GM23338 (cell line): ENCODE results near the gene SOX2. TPM values are rescaled to one million over a fixed set of nuclear protein-coding genes. Genes with fewer than 3 reads are reported as not detected.
A peak's percentile ranks its signal among the peaks of the same experiment; 100 is the strongest.

Experiments
- ATAC-seq: fragments of 200-7000 bp; cut with Tn5 transposase; 3 replicates; pipeline ENCODE4 v1.9.1; 2020
- DNase-seq: peaks from one replicate; pipeline ENCODE4 v3.0.0-alpha.2; 2015; ENCODE audit warnings: low spot score
- H2AFZ ChIP-seq: fragments of 200-600 bp; sonication (generic); 2 replicates; pipeline ENCODE4 v1.8.0; 2016; ENCODE audit warnings: antibody characterized with exemption, mild to moderate bottlenecking, moderate library complexity
- H3F3A ChIP-seq: fragments of 200-600 bp; sonication (generic); replicated peaks from 2 replicates; pipeline ENCODE4 v1.8.0; 2017; ENCODE audit warnings: antibody characterized with exemption, mixed run types, low read depth
- H3K27ac ChIP-seq: fragments of 200-600 bp; sonication (generic); 2 replicates; pipeline ENCODE4 v1.6.1; 2016; ENCODE audit warnings: low read depth
- H3K27me3 ChIP-seq: fragments of 200-600 bp; sonication (generic); 2 replicates; pipeline ENCODE4 v1.8.0; 2016; ENCODE audit warnings: mild to moderate bottlenecking, mixed run types, moderate library complexity; ENCODE audit not compliant: insufficient read depth
- H3K36me3 ChIP-seq: fragments of 200-600 bp; sonication (generic); 2 replicates; pipeline ENCODE4 v1.8.0; 2016; ENCODE audit warnings: mild to moderate bottlenecking; ENCODE audit not compliant: insufficient read depth
- H3K4me1 ChIP-seq: fragments of 200-600 bp; sonication (generic); 2 replicates; pipeline ENCODE4 v1.8.0; 2016; ENCODE audit warnings: mild to moderate bottlenecking, moderate library complexity; ENCODE audit not compliant: insufficient read depth
- H3K4me2 ChIP-seq: fragments of 200-600 bp; sonication (generic); 2 replicates; pipeline ENCODE4 v1.7.1; 2017; ENCODE audit warnings: mixed run types
- H3K4me3 ChIP-seq: fragments of 200-600 bp; sonication (generic); 2 replicates; pipeline ENCODE4 v1.6.1; 2016; ENCODE audit warnings: mixed run types
- H3K79me2 ChIP-seq: fragments of 200-600 bp; sonication (generic); replicated peaks from 2 replicates; pipeline ENCODE4 v1.8.0; 2017; ENCODE audit warnings: mild to moderate bottlenecking; ENCODE audit not compliant: insufficient read depth
- H3K9me2 ChIP-seq: fragments of 200-600 bp; sonication (generic); 2 replicates; pipeline ENCODE4 v1.8.0; 2017; ENCODE audit not compliant: insufficient read depth
- H4K20me1 ChIP-seq: fragments of 200-600 bp; sonication (generic); replicated peaks from 2 replicates; pipeline ENCODE4 v1.8.0; 2017; ENCODE audit warnings: mild to moderate bottlenecking; ENCODE audit not compliant: insufficient read depth
- H3K27ac Mint-ChIP-seq: 2 replicates; pipeline ENCODE4 v1.8.0; 2020; ENCODE audit warnings: inconsistent platforms, mild to moderate bottlenecking, moderate library complexity, mixed read lengths
- H3K27me3 Mint-ChIP-seq: 3 replicates; pipeline ENCODE4 v1.8.0; 2022; ENCODE audit warnings: low read depth, mild to moderate bottlenecking, moderate library complexity, mixed read lengths, inconsistent platforms; ENCODE audit not compliant: insufficient read depth, poor library complexity
- H3K36me3 Mint-ChIP-seq: 3 replicates; pipeline ENCODE4 v1.8.0; 2021; ENCODE audit warnings: low read depth, mild to moderate bottlenecking, inconsistent platforms, moderate library complexity, mixed read lengths
- H3K4me1 Mint-ChIP-seq: 3 replicates; pipeline ENCODE4 v1.8.0; 2020; ENCODE audit warnings: mild to moderate bottlenecking, inconsistent platforms, mixed read lengths
- H3K4me3 Mint-ChIP-seq: 3 replicates; pipeline ENCODE4 v1.8.0; 2021; ENCODE audit warnings: moderate library complexity, mild to moderate bottlenecking, inconsistent platforms, mixed read lengths
- H3K9me3 Mint-ChIP-seq: 3 replicates; pipeline ENCODE4 v1.8.0; 2020; ENCODE audit warnings: moderate library complexity, mild to moderate bottlenecking, inconsistent platforms, mixed read lengths
- EZH2 ChIP-seq: fragments of 200-600 bp; sonication (generic); IDR thresholded peaks from one replicate; pipeline ENCODE4 v1.8.0; 2017; ENCODE audit warnings: antibody characterized with exemption, mild to moderate bottlenecking, low read depth; ENCODE audit not compliant: unreplicated experiment
- JUNB ChIP-seq: IDR thresholded peaks from one replicate; pipeline ENCODE4 v1.6.1; 2016; ENCODE audit warnings: antibody characterized with exemption; ENCODE audit not compliant: unreplicated experiment
- POLR2AphosphoS5 ChIP-seq: IDR thresholded peaks from 2 replicates; pipeline ENCODE4 v1.6.1; 2016; ENCODE audit warnings: antibody characterized with exemption, low read depth
- REST ChIP-seq: IDR thresholded peaks from one replicate; pipeline ENCODE4 v1.6.1; 2018; ENCODE audit warnings: antibody characterized with exemption; ENCODE audit not compliant: unreplicated experiment
- ZNF114 ChIP-seq: fragments of 250-450 bp; sonication (Bioruptor Pico); IDR thresholded peaks from 2 replicates; pipeline ENCODE4 v1.5.0; 2020; ENCODE audit warnings: mild to moderate bottlenecking, moderate library complexity
- ZNF331 ChIP-seq: fragments of 250-450 bp; sonication (Bioruptor Pico); IDR thresholded peaks from 2 replicates; pipeline ENCODE4 v1.5.0; 2020; ENCODE audit warnings: low read depth, mild to moderate bottlenecking, moderate library complexity
- polyA plus RNA-seq: library from polyadenylated mRNA; unstranded; fragments of >200 nt; fragmentation: Nextera tagmentation; extraction: Ambion mirVana; gene quantifications from 2 replicates; pipeline ENCODE4 v1.2.1, GENCODE V29; 2016
- total RNA-seq: library from RNA; depleted of rRNA; stranded (reverse); fragments of >200 nt; shearing (Covaris generic); gene quantifications from 2 replicates; pipeline ENCODE4 v1.2.3, GENCODE V29; 2014
- TF ChIP-seq, protein P1 (sequence below): fragments of 250-450 bp; sonication (Bioruptor Pico); IDR thresholded peaks from 2 replicates; pipeline ENCODE4 v1.5.0; 2020; ENCODE audit warnings: mild to moderate bottlenecking, moderate library complexity
- TF ChIP-seq, protein P2 (sequence below): IDR thresholded peaks from 2 replicates; pipeline ENCODE4 v1.6.1; 2016; ENCODE audit warnings: antibody characterized with exemption

The SOX2 gene
- total and polyA plus RNA-seq, 2 experiments from 2014 or later: 105 to 228 TPM

DNA sequence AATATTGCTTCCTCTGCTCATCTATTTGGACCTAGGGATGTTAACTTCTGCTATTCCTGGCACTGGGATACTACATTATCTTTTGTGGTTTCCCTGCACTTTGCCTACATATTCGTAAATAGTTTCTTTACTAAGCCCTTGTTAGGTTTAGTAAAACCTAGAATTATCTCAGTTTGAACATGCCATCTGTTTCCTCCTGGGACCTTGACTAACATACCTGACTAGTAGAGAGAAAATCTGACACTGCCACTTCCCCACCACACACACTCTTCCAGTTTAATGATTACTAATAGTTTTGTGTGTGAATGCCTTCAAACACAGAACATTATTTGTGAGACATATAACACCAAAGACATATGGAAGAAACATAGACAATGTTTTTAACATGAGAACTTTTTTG lies 28.2 kb upstream of the SOX2 start:
- H3K9me2 ChIP-seq: no peaks in the 10 kb centered on the region
- ATAC-seq (no peak), DNase-seq (no peak)
- Mint-ChIP-seq H3K36me3 (no peaks in the 10 kb centered on the region), H3K27ac (no peak overlapping the region), H3K4me1 (peaks cover 33% of the 10 kb centered on the region), H3K9me3 (peaks cover 5% of the 10 kb centered on the region; the same call in 1 of the 3 replicates), H3K27me3 (peaks cover 6% of the 10 kb centered on the region), H3K4me3 (no peak overlapping the region)
- no peak overlapping the region for H2AFZ ChIP-seq
- H3K4me1 ChIP-seq: peaks cover 23% of the 10 kb centered on the region
- H3K79me2 ChIP-seq: no peaks in the 10 kb centered on the region
- H3K36me3 ChIP-seq: no peaks in the 10 kb centered on the region; the same call in 1 of the 2 replicates
- H3K4me3 ChIP-seq: no peak overlapping the region
- no peaks in the 10 kb centered on the region for H4K20me1 ChIP-seq
- H3F3A ChIP-seq: no peaks in the 10 kb centered on the region
- no peak for TF ChIP-seq ZNF331 (CRISPR knock-in tag)
- no peak for TF ChIP-seq EZH2
- TF ChIP-seq, protein P1, sequence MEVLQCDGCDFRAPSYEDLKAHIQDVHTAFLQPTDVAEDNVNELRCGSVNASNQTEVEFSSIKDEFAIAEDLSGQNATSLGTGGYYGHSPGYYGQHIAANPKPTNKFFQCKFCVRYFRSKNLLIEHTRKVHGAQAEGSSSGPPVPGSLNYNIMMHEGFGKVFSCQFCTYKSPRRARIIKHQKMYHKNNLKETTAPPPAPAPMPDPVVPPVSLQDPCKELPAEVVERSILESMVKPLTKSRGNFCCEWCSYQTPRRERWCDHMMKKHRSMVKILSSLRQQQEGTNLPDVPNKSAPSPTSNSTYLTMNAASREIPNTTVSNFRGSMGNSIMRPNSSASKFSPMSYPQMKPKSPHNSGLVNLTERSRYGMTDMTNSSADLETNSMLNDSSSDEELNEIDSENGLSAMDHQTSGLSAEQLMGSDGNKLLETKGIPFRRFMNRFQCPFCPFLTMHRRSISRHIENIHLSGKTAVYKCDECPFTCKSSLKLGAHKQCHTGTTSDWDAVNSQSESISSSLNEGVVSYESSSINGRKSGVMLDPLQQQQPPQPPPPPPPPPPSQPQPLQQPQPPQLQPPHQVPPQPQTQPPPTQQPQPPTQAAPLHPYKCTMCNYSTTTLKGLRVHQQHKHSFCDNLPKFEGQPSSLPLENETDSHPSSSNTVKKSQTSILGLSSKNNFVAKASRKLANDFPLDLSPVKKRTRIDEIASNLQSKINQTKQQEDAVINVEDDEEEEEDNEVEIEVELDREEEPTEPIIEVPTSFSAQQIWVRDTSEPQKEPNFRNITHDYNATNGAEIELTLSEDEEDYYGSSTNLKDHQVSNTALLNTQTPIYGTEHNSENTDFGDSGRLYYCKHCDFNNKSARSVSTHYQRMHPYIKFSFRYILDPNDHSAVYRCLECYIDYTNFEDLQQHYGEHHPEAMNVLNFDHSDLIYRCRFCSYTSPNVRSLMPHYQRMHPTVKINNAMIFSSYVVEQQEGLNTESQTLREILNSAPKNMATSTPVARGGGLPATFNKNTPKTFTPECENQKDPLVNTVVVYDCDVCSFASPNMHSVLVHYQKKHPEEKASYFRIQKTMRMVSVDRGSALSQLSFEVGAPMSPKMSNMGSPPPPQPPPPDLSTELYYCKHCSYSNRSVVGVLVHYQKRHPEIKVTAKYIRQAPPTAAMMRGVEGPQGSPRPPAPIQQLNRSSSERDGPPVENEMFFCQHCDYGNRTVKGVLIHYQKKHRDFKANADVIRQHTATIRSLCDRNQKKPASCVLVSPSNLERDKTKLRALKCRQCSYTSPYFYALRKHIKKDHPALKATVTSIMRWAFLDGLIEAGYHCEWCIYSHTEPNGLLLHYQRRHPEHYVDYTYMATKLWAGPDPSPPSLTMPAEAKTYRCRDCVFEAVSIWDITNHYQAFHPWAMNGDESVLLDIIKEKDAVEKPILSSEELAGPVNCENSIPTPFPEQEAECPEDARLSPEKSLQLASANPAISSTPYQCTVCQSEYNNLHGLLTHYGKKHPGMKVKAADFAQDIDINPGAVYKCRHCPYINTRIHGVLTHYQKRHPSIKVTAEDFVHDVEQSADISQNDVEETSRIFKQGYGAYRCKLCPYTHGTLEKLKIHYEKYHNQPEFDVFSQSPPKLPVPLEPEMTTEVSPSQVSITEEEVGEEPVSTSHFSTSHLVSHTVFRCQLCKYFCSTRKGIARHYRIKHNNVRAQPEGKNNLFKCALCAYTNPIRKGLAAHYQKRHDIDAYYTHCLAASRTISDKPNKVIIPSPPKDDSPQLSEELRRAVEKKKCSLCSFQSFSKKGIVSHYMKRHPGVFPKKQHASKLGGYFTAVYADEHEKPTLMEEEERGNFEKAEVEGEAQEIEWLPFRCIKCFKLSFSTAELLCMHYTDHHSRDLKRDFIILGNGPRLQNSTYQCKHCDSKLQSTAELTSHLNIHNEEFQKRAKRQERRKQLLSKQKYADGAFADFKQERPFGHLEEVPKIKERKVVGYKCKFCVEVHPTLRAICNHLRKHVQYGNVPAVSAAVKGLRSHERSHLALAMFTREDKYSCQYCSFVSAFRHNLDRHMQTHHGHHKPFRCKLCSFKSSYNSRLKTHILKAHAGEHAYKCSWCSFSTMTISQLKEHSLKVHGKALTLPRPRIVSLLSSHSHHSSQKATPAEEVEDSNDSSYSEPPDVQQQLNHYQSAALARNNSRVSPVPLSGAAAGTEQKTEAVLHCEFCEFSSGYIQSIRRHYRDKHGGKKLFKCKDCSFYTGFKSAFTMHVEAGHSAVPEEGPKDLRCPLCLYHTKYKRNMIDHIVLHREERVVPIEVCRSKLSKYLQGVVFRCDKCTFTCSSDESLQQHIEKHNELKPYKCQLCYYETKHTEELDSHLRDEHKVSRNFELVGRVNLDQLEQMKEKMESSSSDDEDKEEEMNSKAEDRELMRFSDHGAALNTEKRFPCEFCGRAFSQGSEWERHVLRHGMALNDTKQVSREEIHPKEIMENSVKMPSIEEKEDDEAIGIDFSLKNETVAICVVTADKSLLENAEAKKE: no peak
- no peak for TF ChIP-seq POLR2AphosphoS5
- H3K4me2 ChIP-seq: no peak overlapping the region
- H3K27me3 ChIP-seq: no peaks in the 10 kb centered on the region
- no peak overlapping the region for H3K27ac ChIP-seq

DNA sequence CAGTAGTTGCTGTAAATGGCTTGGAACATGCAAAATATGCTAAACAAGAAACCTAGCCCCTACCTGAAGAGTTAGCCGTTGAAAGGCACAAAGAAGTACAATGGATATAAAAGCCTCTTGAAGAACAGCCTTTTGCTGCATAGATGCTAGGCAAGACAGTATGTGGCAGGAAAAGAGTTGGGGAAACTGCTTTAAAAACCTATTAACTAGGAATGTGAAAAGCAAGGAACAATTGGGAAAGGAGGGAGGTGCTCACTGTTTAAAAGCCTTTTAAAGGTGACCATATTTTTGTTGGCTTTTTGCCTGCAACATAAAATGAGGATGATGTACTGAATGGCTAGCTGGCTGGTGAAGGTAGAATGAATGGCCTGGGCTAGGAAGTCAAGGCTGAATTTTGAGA lies 24.5 kb upstream of the SOX2 start:
- peak overlapping the region; percentile 24; the same call in 1 of the 2 replicates for H3K27ac Mint-ChIP-seq
- no peaks in the 10 kb centered on the region for H3K27me3 ChIP-seq

More for the DNA sequence above, 24.5 kb upstream of the SOX2 start:
- Histone ChIP-seq H3K9me2 (no peaks in the 10 kb centered on the region), H3K36me3 (no peaks in the 10 kb centered on the region), H4K20me1 (no peaks in the 10 kb centered on the region), H3K4me1 (peaks cover 26% of the 10 kb centered on the region), H3F3A (no peaks in the 10 kb centered on the region), H3K27ac (peak overlapping the region; percentile 11; the same call in 1 of the 2 replicates), H3K79me2 (no peaks in the 10 kb centered on the region), H2AFZ (no peak overlapping the region), H3K4me2 (peak overlapping the region; percentile 30), H3K4me3 (no peak overlapping the region)
- ATAC-seq: peak; percentile 82
- peak; percentile 38 for DNase-seq
- H3K4me1 Mint-ChIP-seq: peaks cover 47% of the 10 kb centered on the region
- no peaks in the 10 kb centered on the region for H3K9me3 Mint-ChIP-seq
- H3K27me3 Mint-ChIP-seq: peaks cover 3% of the 10 kb centered on the region
- H3K36me3 Mint-ChIP-seq: no peaks in the 10 kb centered on the region
- no peak overlapping the region for H3K4me3 Mint-ChIP-seq
- TF ChIP-seq, protein P2, sequence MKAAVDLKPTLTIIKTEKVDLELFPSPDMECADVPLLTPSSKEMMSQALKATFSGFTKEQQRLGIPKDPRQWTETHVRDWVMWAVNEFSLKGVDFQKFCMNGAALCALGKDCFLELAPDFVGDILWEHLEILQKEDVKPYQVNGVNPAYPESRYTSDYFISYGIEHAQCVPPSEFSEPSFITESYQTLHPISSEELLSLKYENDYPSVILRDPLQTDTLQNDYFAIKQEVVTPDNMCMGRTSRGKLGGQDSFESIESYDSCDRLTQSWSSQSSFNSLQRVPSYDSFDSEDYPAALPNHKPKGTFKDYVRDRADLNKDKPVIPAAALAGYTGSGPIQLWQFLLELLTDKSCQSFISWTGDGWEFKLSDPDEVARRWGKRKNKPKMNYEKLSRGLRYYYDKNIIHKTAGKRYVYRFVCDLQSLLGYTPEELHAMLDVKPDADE: no peak
- TF ChIP-seq POLR2AphosphoS5 (no peak), JUNB (no peak), ZNF114 (no peak), REST (no peak)
